Stimulated activated CD4-positive, alpha-beta T cell treated with anti-CD3 and anti-CD28 coated beads, TNF-alpha, amount 100 ng/mL, for 24 hours (primary cell): ENCODE results near the gene SERAC1.

Experiments
- DNase-seq, 3 experiments: peaks; one replicate each; pipeline ENCODE4 v3.0.0-alpha.2; 2020; ENCODE audit warnings: low read depth in 3 of 3

Gene SERAC1

DNA sequence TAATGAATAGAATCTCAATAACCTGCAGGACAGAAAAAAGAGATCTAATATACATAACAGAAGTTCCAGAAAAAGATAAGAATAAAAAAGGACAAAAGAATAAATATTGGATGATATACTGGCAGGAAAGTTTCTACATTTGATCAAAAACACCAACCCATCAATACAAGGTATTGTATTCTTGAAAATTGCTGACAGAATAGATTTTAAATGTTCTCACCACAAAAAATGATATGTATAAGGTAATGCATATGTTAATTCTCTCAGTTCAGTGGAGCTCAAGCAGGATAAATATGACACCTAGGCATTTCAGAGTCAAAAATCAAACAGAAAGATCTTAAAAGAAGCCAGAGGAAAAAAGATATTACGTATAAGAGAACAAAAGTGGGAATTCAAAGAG, 43.8 kb downstream of the SERAC1 start:
- no peak for DNase-seq

DNA sequence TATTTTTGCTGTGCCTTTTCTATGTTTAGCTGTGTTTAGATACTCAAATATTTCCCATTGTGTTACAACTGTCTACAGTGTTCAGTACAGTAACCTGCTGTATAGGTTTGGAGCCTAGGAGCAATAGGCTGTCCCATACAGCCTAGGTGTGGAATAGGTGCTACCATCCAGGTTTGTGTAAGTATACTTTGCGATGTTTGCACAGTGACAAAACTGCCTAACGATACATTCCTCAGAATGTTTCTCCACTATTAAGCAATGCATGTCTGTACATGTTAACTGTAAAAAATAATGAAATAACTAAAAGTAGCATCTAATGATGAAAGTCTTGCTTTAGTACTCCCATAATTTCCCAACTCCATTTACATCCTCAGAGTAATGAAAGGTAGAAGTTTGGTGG, 46.0 kb downstream of the SERAC1 start:
- DNase-seq = no peak

DNA sequence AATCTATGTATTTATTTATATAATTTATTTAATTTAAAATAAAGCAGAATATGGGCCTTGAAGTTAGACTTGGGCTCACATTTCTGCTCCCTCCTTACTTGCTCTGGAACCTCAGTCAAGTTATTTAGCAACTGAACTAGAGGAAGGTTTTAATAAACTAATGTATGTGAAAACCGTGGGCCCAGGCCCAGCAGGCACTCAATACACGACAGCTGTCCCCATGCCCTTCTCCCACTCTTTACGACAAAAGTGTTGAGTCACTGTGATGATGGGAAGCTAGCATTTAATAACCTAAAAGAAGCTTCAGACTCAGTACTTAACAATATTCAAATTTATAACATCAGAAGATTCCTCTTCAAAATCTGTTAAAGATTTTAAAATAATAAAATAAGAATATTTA, 46.7 kb downstream of the SERAC1 start:
- no peak for DNase-seq

DNA sequence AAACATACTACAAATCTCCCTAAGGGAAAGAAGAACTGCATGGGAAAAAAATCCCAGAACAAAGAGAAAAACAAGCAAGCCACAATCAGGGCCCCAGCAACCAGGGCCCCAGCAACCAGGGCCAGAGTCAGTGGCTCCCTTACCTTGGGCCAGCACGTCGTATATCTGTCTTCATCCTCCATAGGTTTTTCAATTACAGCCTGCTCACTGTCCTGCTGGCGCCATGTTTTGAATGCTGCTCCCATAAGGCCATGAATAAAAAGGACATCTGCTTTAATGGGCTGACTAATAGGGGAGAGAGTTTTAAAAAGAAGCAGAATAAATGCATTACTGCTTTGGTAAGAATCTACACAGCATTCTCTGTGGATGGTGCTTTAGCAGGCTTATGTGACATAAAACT, 49.2 kb downstream of the SERAC1 start:
- no peak for DNase-seq

DNA sequence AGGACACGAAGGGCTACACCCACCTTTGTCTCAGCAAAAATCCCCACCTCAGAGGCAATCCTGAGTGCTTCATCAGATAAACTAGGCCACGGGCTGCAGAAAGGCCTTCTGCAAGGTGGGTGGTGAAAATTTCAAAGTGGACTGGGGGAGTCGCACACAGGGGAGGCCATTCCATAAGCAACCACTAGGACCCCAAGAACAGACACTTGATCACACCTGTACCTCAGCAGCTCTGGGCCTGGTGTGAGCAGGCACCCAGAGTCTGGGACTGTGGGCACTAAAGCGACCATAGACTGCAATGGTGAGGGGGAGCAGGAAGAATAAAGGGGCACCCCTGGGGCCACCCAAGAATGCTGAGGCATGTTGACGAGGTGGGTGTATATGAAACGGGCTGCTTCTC, 52.6 kb downstream of the SERAC1 start:
- DNase-seq = no peak

DNA sequence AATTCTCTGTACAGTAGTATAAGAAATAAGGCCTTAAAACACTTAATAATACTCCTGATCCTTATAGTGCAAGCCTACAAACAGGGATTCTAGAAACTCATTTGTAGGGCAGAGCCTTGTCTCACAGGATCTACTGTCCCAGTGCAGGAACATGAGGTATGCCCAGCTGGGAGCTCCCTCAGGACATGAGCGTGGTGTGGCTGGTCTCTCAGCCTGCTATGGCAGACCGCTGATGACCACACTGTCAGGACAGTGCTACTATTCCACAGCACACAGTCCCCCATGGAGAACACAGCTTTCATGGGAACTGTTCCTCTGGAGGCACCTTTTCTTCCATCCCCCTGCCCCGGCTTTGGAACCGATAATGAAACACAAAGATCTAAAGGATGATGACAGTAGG, 53.0 kb downstream of the SERAC1 start:
- DNase-seq = no peak

DNA sequence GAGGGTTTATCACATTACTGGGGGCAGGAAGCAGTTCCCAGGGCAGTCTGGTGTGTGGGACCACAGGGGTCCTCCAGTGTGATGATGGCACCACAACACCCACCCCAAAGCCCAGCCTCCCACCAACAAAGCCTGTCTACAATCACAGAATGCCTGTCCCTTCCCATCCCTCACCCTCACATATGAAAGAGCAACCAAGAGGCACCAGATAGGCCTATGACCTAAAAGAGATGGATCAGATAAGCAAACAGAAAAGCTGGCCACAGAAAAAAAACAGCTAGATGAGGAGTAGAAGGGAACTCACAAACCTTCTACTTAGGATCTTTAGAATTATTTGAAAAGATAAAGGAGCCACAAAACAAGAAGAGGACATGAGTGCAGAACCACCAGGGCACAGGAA, 54.3 kb downstream of the SERAC1 start:
- no peak for DNase-seq

DNA sequence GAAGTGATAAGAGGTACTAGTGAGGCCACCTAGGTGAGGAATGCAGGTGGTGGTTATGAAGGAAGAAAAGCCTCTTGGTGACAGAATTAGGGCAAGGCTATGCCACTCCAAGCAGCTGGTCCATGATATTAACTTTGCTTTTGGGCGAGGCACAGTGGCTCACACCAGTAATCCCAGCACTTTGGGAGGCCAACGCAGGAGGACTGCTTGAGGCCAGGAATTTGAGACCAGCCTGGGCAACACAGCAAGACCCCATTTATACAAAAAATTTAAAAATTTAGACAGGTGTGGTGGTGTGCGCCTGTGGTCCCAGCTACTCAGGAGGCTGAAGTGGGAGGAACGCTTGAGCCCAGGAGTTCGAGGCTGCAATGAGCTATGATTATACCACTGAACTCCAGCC, 56.1 kb downstream of the SERAC1 start:
- no peak for DNase-seq

DNA sequence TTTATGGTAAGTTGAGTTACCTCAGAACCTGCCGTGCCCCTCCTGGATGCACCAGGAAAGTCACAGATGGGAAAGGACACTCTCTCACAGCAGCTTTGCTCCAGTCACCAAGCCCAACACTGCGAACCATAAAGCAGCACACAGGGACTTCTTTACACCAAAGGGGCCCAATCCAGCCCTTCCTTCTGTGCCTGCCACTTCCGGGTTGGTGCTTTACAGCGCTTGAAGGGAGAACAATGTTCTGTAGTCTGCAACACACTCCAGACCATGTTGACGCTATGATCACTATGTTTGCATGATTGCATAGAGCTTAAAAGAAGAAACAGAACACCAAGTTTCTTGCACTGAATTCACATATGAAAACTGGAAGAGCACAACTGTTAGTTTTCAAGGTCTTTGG, 57.1 kb downstream of the SERAC1 start:
- no peak for DNase-seq

DNA sequence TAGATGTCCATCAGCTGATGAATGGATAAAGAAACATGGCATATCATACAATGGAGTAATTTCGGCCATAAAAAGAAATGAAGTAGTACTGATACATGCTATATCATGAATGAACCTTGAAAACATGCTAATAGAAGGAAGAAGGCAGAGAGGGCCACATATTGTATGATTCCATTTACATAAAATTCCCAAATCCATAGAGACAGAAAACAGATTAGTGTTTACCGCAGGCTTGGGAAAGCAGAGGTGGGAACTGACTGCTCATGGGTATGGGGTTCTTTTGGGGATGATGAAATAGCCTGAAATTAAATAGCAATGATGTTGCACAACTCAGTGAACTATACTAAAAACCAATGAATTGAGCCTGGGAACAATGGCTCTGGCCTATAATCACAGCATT, 58.3 kb downstream of the SERAC1 start:
- DNase-seq = no peak

DNA sequence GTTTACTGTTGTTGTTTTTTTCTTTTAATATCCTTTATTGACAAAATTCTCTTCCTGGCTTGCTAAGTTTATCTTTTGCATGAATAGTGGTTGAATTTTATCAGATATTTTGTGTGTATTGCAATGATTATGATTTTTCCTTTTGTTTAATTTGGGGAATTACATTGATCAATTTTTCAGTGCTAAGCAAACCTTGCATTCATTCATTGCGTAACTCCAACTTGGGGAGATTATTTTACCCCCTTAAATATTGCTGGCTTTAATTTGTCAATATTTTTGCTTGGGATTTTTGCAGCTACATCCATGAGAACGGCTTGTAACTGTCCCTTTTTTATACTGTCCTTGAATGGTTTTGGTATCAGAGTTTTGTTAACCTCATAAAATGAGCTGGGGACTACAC, 63.4 kb downstream of the SERAC1 start:
- no peak for DNase-seq

DNA sequence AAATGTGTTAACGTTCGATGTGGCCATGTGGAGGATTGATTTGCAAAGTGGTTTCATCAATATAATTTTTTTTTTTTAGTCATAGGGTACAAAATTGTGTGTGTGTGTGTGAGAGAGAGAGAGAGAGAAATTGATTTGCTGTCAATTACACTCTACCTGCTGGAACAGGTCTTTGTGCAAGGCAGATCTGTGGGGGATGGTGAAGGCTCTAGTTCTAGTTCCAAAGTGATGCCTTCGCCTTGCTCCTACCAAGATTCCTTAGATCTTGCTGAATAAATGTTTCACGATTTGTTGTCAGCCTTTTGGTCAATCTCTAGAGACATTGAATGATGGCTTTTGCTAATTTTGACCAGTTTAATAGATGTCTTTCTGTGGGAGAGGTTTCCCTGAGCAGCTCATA, 64.8 kb downstream of the SERAC1 start:
- no peak for DNase-seq

DNA sequence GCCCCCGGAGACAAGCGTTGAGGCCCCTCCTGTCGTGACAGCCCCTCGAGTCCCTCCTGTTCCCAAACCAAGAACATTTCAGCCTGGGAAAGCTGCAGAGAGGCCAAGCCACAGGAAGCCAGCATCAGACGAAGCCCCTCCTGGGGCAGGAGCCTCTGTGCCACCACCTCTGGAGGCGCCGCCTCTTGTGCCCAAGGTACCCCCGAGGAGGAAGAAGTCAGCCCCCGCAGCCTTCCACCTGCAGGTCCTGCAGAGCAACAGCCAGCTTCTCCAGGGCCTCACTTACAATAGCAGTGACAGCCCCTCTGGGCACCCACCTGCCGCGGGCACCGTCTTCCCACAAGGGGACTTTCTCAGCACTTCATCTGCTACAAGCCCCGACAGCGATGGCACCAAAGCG, 72.4 kb downstream of the SERAC1 start:
- no peak for DNase-seq

DNA sequence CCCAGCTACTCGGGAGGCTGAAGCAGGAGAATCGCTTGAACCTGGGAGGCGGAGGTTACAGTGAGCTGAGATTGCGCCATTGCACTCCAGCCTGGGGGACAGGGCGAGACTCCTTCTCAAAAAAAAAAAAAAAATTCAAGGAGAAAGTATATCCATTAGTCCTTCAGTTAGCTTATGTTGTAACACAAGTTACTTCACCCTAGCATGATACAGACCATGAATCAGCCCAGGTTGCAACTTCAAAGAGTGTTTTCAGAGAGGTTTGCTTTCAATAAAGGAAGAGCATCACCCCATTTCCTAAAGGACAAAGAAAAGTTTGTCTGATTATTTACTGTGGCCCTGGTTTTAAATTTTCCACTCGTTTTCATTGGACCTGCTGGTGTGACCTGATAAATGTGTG, 73.0 kb downstream of the SERAC1 start:
- DNase-seq = no peak

DNA sequence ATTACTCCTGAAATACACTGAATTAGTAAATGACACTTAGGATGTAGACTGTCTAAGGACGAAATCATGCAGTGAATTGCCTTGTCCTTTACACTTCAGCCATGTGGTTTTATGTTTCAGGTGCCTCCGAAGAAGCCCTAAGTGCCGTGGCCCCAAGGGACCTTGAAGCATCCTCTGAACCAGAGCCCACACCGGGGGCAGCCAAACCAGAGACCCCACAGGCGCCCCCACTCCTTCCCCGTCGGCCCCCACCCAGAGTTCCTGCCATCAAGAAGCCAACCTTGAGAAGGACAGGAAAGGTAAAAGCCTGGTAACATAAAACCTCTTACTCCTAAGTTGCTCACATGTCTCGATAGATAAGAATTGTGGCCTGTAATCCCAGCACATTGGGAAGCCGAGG, 75.3 kb downstream of the SERAC1 start:
- no peak for DNase-seq

DNA sequence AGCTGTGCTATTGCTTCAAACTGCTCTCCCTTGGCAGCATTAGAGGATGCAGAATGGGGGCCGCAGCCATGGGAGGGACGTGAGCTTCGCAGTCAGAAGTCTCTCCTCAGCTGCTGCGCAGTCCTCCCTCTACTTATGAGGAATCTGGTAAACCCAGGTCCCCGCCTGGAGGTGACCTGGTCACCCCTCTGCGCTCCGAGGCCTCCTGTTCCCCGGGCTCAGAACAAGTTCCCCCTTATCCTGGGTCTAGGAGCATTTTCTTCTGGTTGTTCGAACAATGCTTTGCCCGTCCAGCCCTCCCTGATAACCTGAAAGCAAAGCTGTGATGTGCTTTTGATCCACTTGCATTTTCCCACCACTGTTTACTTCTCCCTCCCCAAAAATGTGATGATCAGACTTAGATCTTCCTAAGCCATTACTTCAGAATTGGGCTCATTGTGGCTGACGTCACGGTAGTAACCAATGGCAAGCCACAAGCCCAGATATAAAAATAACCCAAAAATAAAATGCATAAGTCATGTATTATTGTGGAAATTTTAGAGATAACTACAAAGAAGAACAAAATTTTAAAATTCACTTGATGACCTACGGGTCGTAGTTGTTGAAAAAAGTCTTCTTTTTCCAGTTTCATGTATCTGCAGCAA, 80.7 kb downstream of the SERAC1 start:
- DNase-seq = no peak

DNA sequence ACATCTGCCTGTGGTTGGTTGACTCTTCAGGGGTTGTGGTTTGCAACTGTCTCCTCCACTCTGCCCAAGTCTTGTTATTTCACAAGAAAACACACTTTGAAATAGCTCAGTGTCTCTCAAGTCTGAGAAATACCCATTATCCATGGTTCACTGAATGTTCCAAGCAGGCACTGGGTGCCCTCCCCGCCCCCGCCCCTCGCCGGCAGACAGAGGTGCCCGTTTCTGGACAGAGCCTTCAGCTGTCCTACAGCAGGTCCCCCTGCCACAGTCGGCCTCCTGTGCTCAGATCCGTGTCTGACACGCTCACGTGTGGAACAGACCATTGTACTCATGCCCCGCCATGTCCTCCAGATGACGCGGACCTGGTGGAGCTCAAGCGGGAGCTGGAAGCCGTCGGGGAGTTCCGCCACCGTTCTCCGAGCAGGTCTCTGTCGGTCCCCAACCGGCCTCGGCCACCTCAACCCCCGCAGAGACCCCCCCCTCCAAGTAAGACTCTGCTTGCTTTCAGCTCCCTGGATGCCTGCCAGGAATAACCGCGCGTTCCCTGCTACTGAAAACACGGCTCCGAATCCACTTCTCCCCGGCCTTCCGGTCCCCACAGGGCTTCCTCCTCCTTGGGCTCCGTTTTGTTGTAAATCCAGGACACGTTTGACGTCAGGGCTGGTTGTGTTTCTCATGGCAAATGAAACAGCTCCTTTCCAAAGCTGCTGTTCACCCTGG, 81.4 kb downstream of the SERAC1 start:
- no peak for DNase-seq

DNA sequence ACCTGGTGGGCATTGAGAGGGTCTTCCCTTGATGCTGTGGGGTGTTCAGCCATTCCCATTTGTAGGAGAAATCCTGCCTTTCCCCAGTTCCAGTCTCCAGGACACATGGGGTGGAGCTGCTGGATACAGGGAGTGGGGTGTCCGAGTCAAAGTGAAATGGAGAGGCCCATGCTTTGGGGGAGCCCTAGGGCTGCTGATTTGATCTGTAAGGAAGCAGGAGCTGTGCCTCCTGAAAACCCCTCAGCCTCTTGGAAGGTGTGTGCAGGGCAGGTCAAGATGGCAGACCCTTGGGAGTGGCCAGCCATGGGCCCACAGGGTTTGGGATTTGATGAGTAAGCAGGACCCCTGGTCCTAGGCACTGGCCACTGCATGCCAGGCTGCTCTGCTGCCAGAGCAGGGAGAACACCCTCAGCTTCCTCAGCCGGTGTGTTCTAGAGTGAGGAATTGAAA, 82.0 kb downstream of the SERAC1 start:
- no peak for DNase-seq

DNA sequence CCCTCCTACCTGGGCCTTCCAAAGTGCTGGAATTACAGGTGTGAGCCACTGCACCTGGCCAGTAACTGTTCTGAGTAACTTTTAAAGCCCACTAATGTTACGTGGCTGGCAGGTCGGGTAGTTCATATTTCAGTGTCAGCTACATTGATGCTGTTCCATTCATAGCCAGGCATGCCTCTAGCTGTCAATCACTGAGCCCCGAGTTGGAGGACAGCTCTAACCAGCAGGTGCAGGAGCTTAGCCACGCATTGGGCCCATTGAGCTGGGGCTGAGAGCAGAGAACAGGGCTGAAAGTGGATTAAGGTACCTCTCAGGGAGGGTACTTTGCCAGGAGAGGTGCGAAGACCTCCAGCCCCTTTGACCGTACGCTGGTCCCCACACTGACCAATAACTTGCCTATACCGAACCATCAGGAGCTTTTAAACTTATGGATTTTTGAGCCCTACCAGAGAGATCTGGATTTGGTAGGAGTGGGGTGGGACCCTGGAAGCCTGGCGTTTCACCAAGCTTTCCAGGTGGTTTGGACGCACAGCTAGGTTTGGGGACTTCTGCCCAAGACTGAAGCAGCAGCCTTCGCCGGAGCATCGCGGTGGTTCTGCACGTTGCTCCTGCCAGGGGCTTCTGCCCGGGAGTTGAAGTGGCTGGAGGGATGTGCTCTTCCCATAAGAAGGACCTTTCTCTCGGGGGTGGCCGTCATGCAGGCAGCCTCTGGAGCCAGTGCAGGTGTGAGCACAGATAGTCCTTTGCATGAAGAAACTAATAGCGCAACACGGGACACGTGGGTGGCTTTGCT, 82.6 kb downstream of the SERAC1 start:
- no peak for DNase-seq

DNA sequence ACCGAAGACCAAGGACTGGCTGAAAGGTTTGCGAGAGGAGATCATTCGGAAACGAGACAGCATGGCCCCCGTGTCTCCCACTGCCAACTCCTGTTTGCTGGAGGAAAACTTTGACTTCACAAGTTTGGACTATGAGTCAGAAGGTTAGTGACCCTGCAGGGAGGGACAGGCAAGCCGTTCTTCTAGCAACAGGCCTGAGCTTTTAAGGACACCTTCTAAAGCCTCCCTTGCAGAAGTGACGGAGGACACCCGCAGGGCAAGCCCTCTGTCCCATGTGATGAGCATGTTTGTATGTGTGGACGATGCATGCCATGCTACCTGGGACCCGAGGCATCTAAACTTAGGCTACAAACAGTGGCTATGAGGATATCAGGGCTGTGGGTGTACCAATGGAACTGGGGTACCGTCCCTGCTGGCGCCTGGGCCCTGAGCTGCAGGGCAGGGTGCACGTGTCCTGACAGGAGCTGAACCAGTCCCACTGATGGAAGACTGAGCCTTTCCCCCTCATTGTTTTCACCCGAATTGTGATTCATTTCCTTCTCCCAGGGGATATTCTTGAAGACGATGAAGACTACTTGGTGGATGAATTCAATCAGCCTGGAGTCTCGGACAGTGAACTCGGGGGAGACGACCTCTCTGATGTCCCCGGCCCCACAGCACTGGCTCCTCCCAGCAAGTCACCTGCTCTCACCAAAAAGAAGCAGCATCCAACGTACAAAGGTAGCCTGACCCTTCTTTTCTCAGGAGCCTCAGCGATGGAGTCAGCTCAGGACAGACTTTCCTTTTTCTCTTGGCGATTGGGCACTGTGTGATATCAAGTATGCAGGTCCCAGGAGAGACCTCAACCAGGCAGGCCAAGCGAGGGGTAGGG, 84.4 kb downstream of the SERAC1 start:
- no peak for DNase-seq

DNA sequence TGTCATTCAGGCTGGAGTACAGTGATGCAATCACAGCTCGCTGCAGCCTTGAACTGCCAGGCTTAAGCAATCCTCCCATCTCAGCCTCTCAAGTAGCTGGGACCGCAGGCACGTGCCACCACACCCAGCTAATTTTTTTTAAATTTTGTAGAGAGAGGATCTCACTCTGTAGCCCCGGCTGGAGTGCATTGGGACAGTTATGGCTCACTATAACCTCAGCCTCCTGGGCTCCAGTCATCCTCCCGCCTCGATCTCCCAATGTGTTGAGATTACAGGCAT, 86.5 kb downstream of the SERAC1 start:
- no peak for DNase-seq
